WTC11 (cell line): Measurements from ENCODE around the gene HIP1R. TPM values are rescaled to one million over a fixed set of nuclear protein-coding genes. Genes with fewer than 3 reads are reported as not detected.

ENCODE experiments used
- ATAC-seq: fragments of 200-7000 bp; cut with Tn5 transposase; 2 replicates; pipeline ENCODE4 v1.10.0; 2021; ENCODE audit warnings: mild to moderate bottlenecking, moderate library complexity
- CTCF ChIA-PET: fragments of 300-600 bp; sonication (Branson Sonifier 250); formaldehyde crosslinking; loops from one replicate; lab custom pipeline; 2021; ENCODE audit warnings: antibody characterized with exemption; lab: Charles Lee
- POLR2A ChIA-PET: fragments of 350-600 bp; sonication (Branson Sonifier 250); formaldehyde crosslinking; loops from one replicate; lab custom pipeline; 2021; ENCODE audit warnings: antibody characterized with exemption; lab: Charles Lee
- DNase-seq: peaks from one replicate; pipeline ENCODE4 v3.0.0; 2021; ENCODE audit warnings: low spot score
- H3K27ac Mint-ChIP-seq: 2 replicates; pipeline ENCODE4 v1.8.0; 2021; ENCODE audit warnings: mixed read lengths
- H3K27me3 Mint-ChIP-seq: 2 replicates; pipeline ENCODE4 v1.8.0; 2021; ENCODE audit warnings: low read depth, mild to moderate bottlenecking, moderate library complexity, mixed read lengths
- H3K36me3 Mint-ChIP-seq: 2 replicates; pipeline ENCODE4 v1.8.0; 2021; ENCODE audit warnings: mixed read lengths
- H3K4me1 Mint-ChIP-seq: 2 replicates; pipeline ENCODE4 v1.8.0; 2022; ENCODE audit warnings: mixed read lengths
- H3K4me3 Mint-ChIP-seq: 2 replicates; pipeline ENCODE4 v1.8.0; 2021; ENCODE audit warnings: mild to moderate bottlenecking, moderate library complexity, mixed read lengths
- H3K9me3 Mint-ChIP-seq: 2 replicates; pipeline ENCODE4 v1.8.0; 2021; ENCODE audit warnings: mixed read lengths
- CREM ChIP-seq: sonication (generic); formaldehyde crosslinking; IDR thresholded peaks from 2 replicates; pipeline ENCODE4 v1.8.1; 2022; ENCODE audit warnings: mild to moderate bottlenecking, missing genetic modification reagents, moderate library complexity
- ELF4 ChIP-seq: sonication (generic); formaldehyde crosslinking; IDR thresholded peaks from 2 replicates; pipeline ENCODE4 v1.8.1; 2022; ENCODE audit warnings: low read depth, mild to moderate bottlenecking, moderate library complexity, missing genetic modification reagents
- FOXJ3 ChIP-seq: sonication (generic); formaldehyde crosslinking; IDR thresholded peaks from 2 replicates; pipeline ENCODE4 v1.9.0; 2021; ENCODE audit warnings: missing genetic modification reagents, mild to moderate bottlenecking, borderline replicate concordance
- FOXK1 ChIP-seq: sonication (generic); formaldehyde crosslinking; IDR thresholded peaks from 2 replicates; pipeline ENCODE4 v1.8.0; 2022; ENCODE audit warnings: mild to moderate bottlenecking, moderate library complexity, missing genetic modification reagents
- JAZF1 ChIP-seq: fragments of 250-450 bp; sonication (Bioruptor Pico); IDR thresholded peaks from 2 replicates; pipeline ENCODE4 v1.9.0; 2021; ENCODE audit warnings: moderate library complexity, mild to moderate bottlenecking, inconsistent platforms
- KAT7 ChIP-seq: sonication (generic); formaldehyde crosslinking; IDR thresholded peaks from 2 replicates; pipeline ENCODE4 v1.8.1; 2023; ENCODE audit warnings: missing genetic modification reagents, mild to moderate bottlenecking, borderline replicate concordance
- NR1H2 ChIP-seq: sonication (generic); formaldehyde crosslinking; IDR thresholded peaks from 2 replicates; pipeline ENCODE4 v1.9.0; 2021; ENCODE audit warnings: mild to moderate bottlenecking, moderate library complexity, missing genetic modification reagents
- PRDM15 ChIP-seq: sonication (generic); formaldehyde crosslinking; IDR thresholded peaks from 2 replicates; pipeline ENCODE4 v1.8.0; 2022; ENCODE audit warnings: missing genetic modification reagents
- RELA ChIP-seq: sonication (generic); formaldehyde crosslinking; IDR thresholded peaks from 2 replicates; pipeline ENCODE4 v1.8.1; 2022; ENCODE audit warnings: missing genetic modification reagents, mild to moderate bottlenecking, borderline replicate concordance
- SMAD3 ChIP-seq: sonication (generic); formaldehyde crosslinking; IDR thresholded peaks from 2 replicates; pipeline ENCODE4 v1.8.0; 2022; ENCODE audit warnings: missing genetic modification reagents, mild to moderate bottlenecking, borderline replicate concordance
- SOX15 ChIP-seq: fragments of 250-450 bp; sonication (Bioruptor Pico); IDR thresholded peaks from 2 replicates; pipeline ENCODE4 v1.9.0; 2021; ENCODE audit warnings: mild to moderate bottlenecking
- SP1 ChIP-seq: sonication (generic); formaldehyde crosslinking; conservative IDR thresholded peaks from 2 replicates; pipeline ENCODE4 v1.8.1; 2022; ENCODE audit warnings: missing genetic modification reagents
- ZNF423 ChIP-seq: fragments of 250-450 bp; sonication (Bioruptor Pico); IDR thresholded peaks from 2 replicates; pipeline ENCODE4 v2.1.2; 2022; ENCODE audit warnings: mild to moderate bottlenecking, moderate library complexity
- ZNF425 ChIP-seq: fragments of 250-450 bp; sonication (Bioruptor Pico); conservative IDR thresholded peaks from 2 replicates; pipeline ENCODE4 v1.9.0; 2021; ENCODE audit warnings: mild to moderate bottlenecking
- ZNF671 ChIP-seq: fragments of 250-450 bp; sonication (Bioruptor Pico); IDR thresholded peaks from 2 replicates; pipeline ENCODE4 v1.8.0; 2021; ENCODE audit warnings: mild to moderate bottlenecking
- ZSCAN18 ChIP-seq: fragments of 250-450 bp; sonication (Bioruptor Pico); IDR thresholded peaks from 2 replicates; pipeline ENCODE4 v2.1.2; 2022; ENCODE audit warnings: mild to moderate bottlenecking, moderate library complexity
- total RNA-seq: library from RNA; stranded (reverse); gene quantifications from 3 replicates; pipeline ENCODE4 v1.2.3, GENCODE V29; 2021
- TF ChIP-seq, protein P1 (sequence below): sonication (generic); formaldehyde crosslinking; IDR thresholded peaks from 2 replicates; pipeline ENCODE4 v1.8.1; 2023; ENCODE audit warnings: mild to moderate bottlenecking, missing genetic modification reagents, borderline replicate concordance
- TF ChIP-seq, protein P2 (sequence below): sonication (generic); formaldehyde crosslinking; IDR thresholded peaks from 2 replicates; pipeline ENCODE4 v1.8.0; 2022; ENCODE audit warnings: mild to moderate bottlenecking, missing genetic modification reagents

Gene HIP1R
- total RNA-seq, 1 experiment from 2014 or later = 45.2 TPM

DNA sequence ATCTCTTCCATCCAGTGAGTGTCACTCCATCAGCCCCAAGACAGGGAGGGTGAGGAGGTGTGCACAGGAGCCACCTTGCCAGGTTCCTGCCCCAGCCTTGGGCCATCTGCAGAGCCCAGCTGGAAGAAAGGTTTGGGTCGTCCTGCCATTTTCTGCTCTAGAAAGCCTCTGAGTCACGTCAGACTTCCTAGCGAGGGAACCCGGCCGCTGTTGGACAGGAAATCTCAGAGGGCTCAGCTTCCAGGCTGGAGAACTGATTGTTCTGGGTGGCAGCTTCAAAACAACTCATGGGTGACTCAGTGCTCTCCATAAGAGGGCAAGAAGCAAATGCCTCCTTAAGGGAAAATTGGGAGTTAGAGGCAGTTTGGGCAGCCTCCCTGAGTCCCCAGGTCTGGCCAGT, 16.6 kb downstream of the HIP1R start (continued):
- TF ChIP-seq SOX15 (CRISPR knock-in tag) (no peak), ZNF671 (CRISPR knock-in tag) (no peak), JAZF1 (no peak), NR1H2 (CRISPR knock-in tag) (no peak), SMAD3 (CRISPR knock-in tag) (no peak)
- TF ChIP-seq, protein P1, sequence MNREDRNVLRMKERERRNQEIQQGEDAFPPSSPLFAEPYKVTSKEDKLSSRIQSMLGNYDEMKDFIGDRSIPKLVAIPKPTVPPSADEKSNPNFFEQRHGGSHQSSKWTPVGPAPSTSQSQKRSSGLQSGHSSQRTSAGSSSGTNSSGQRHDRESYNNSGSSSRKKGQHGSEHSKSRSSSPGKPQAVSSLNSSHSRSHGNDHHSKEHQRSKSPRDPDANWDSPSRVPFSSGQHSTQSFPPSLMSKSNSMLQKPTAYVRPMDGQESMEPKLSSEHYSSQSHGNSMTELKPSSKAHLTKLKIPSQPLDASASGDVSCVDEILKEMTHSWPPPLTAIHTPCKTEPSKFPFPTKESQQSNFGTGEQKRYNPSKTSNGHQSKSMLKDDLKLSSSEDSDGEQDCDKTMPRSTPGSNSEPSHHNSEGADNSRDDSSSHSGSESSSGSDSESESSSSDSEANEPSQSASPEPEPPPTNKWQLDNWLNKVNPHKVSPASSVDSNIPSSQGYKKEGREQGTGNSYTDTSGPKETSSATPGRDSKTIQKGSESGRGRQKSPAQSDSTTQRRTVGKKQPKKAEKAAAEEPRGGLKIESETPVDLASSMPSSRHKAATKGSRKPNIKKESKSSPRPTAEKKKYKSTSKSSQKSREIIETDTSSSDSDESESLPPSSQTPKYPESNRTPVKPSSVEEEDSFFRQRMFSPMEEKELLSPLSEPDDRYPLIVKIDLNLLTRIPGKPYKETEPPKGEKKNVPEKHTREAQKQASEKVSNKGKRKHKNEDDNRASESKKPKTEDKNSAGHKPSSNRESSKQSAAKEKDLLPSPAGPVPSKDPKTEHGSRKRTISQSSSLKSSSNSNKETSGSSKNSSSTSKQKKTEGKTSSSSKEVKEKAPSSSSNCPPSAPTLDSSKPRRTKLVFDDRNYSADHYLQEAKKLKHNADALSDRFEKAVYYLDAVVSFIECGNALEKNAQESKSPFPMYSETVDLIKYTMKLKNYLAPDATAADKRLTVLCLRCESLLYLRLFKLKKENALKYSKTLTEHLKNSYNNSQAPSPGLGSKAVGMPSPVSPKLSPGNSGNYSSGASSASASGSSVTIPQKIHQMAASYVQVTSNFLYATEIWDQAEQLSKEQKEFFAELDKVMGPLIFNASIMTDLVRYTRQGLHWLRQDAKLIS (CRISPR knock-in tag) = no peak
- TF ChIP-seq, all 79 proteins: peak for 0

- no peak for DNase-seq
- Mint-ChIP-seq H3K4me1 (peaks cover 4% of the 10 kb centered on the region; the same call in 1 of the 2 replicates), H3K27me3 (no peaks in the 10 kb centered on the region), H3K36me3 (no peaks in the 10 kb centered on the region), H3K4me3 (no peak overlapping the region), H3K27ac (peak overlapping the region; percentile 31; the same call in 1 of the 2 replicates), H3K9me3 (no peaks in the 10 kb centered on the region)
- CTCF ChIA-PET = no interaction called here
- POLR2A ChIA-PET = no interaction called here
- no peak for ATAC-seq
- TF ChIP-seq FOXK1 (no peak), ZNF425 (CRISPR knock-in tag) (no peak), FOXJ3 (CRISPR knock-in tag) (no peak), CREM (no peak), ELF4 (CRISPR knock-in tag) (no peak), SP1 (CRISPR knock-in tag) (no peak), RELA (CRISPR knock-in tag) (no peak), ZSCAN18 (no peak), ZNF423 (no peak), PRDM15 (CRISPR knock-in tag) (no peak), KAT7 (no peak)
- TF ChIP-seq, protein P2, sequence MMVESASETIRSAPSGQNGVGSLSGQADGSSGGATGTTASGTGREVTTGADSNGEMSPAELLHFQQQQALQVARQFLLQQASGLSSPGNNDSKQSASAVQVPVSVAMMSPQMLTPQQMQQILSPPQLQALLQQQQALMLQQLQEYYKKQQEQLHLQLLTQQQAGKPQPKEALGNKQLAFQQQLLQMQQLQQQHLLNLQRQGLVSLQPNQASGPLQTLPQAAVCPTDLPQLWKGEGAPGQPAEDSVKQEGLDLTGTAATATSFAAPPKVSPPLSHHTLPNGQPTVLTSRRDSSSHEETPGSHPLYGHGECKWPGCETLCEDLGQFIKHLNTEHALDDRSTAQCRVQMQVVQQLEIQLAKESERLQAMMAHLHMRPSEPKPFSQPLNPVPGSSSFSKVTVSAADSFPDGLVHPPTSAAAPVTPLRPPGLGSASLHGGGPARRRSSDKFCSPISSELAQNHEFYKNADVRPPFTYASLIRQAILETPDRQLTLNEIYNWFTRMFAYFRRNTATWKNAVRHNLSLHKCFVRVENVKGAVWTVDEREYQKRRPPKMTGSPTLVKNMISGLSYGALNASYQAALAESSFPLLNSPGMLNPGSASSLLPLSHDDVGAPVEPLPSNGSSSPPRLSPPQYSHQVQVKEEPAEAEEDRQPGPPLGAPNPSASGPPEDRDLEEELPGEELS (CRISPR knock-in tag) = no peak
Observed at GRCh38 chr12:122852336-122853275, 17.3 kb downstream of the HIP1R start.
